ENCODE data around the gene NCK1. TPM values are rescaled to one million over a fixed set of nuclear protein-coding genes. Genes with fewer than 3 reads are reported as not detected.

Gene NCK1
- total RNA-seq, 2 donors from 2014 or later: 33.8 to 72.3 TPM

GRCh38 chr3:136913168-136913567 is 51.2 kb downstream of the NCK1 start:
- H3K4me1 ChIP-seq: no peaks in the 10 kb centered on the region
- intact Hi-C loops (cut with DNase I): loop anchor here (10.0 kb wide), 1 partner anchor 48 kb away; the partner anchor contains the start of gene NCK1
- no peak overlapping the region for H3K27ac ChIP-seq
- DNase-seq: no peak
- no peak for TF ChIP-seq CTCF (IDR thresholded peaks at IDR 0.05)
- H3K4me3 ChIP-seq: no peak overlapping the region
- H3K36me3 ChIP-seq: no peaks in the 10 kb centered on the region
- no peaks in the 10 kb centered on the region for H3K27me3 ChIP-seq
- H3K9me3 ChIP-seq: no peaks in the 10 kb centered on the region
- H3K9ac ChIP-seq (ENCODE audit: low read depth in 2 of 2, low read length in 2 of 2): no peak overlapping the region

- Histone ChIP-seq H3K27me3 (no peaks in the 10 kb centered on the region), H3K9me3 (no peaks in the 10 kb centered on the region), H3K36me3 (no peaks in the 10 kb centered on the region), H3K9ac (ENCODE audit: low read depth in 2 of 2, low read length in 2 of 2) (no peak overlapping the region), H3K4me3 (no peak overlapping the region), H3K27ac (no peak overlapping the region), H3K4me1 (no peaks in the 10 kb centered on the region)
- no peak for TF ChIP-seq CTCF (IDR thresholded peaks at IDR 0.05)
- intact Hi-C loops (cut with DNase I): loop anchor here (10.0 kb wide), 1 partner anchor 50 kb away; the partner anchor contains the start of gene NCK1
- DNase-seq: no peak
Observed at GRCh38 chr3:136914739-136915138, 52.7 kb downstream of the NCK1 start.

GRCh38 chr3:136916223-136916622 is 54.2 kb downstream of the NCK1 start:
- no peak for TF ChIP-seq CTCF (IDR thresholded peaks at IDR 0.05)
- intact Hi-C loops (cut with DNase I): loop anchor here (10.0 kb wide), 1 partner anchor 51 kb away; the partner anchor contains the start of gene NCK1
- no peaks in the 10 kb centered on the region for H3K36me3 ChIP-seq
- no peaks in the 10 kb centered on the region for H3K9me3 ChIP-seq
- no peak overlapping the region for H3K27ac ChIP-seq
- no peaks in the 10 kb centered on the region for H3K27me3 ChIP-seq
- DNase-seq: no peak
- no peak overlapping the region for H3K9ac ChIP-seq (ENCODE audit: low read depth in 2 of 2, low read length in 2 of 2)
- H3K4me1 ChIP-seq: no peaks in the 10 kb centered on the region
- H3K4me3 ChIP-seq: no peak overlapping the region

GRCh38 chr3:136919799-136920580 is 58.0 kb downstream of the NCK1 start:
- no peak for TF ChIP-seq CTCF (IDR thresholded peaks at IDR 0.05)
- Histone ChIP-seq H3K27me3 (no peaks in the 10 kb centered on the region), H3K9me3 (no peaks in the 10 kb centered on the region), H3K4me1 (no peaks in the 10 kb centered on the region), H3K4me3 (no peak overlapping the region), H3K36me3 (no peaks in the 10 kb centered on the region), H3K27ac (peak overlapping the region; percentile 1), H3K9ac (ENCODE audit: low read depth in 2 of 2, low read length in 2 of 2) (no peak overlapping the region)
- intact Hi-C loops (cut with DNase I): loop anchor here (10.0 kb wide), 1 partner anchor 55 kb away; the partner anchor contains the start of gene NCK1
- no peak for DNase-seq

GRCh38 chr3:136920904-136921611 is 59.0 kb downstream of the NCK1 start:
- no peaks in the 10 kb centered on the region for H3K9me3 ChIP-seq
- H3K27me3 ChIP-seq: no peaks in the 10 kb centered on the region
- TF ChIP-seq CTCF (IDR thresholded peaks at IDR 0.05): no peak
- DNase-seq: no peak
- H3K27ac ChIP-seq: no peak overlapping the region
- no peak overlapping the region for H3K9ac ChIP-seq (ENCODE audit: low read depth in 2 of 2, low read length in 2 of 2)
- intact Hi-C loops (cut with DNase I): no loop called here
- no peak overlapping the region for H3K4me3 ChIP-seq
- H3K4me1 ChIP-seq: no peaks in the 10 kb centered on the region
- no peaks in the 10 kb centered on the region for H3K36me3 ChIP-seq

Measured in colonic mucosa (tissue), 4 donors.